HCT116 (cell line): ENCODE measurements around the gene ZDHHC14. TPM values are rescaled to one million over a fixed set of nuclear protein-coding genes. Genes with fewer than 3 reads are reported as not detected.

Experiments
- ATAC-seq: fragments of 200-7000 bp; cut with Tn5 transposase; 2 replicates; pipeline ENCODE4 v1.9.1; 2020; ENCODE audit warnings: mild to moderate bottlenecking, moderate library complexity
- BruUV-seq: library from RNA; stranded (reverse); fragments of 400-500 nt; replicated peaks from 2 replicates; lab custom pipeline; 2021; lab: Mats Ljungman, UMichigan
- CTCF ChIA-PET: fragments of 300-600 bp; sonication (Branson Sonifier 250); formaldehyde crosslinking; loops from one replicate; lab custom pipeline; 2021; ENCODE audit warnings: antibody characterized with exemption; lab: Charles Lee
- POLR2A ChIA-PET: fragments of 300-600, 350-600 bp; sonication (Branson Sonifier 250); formaldehyde crosslinking; loops from one replicate; lab custom pipeline; 2021; ENCODE audit warnings: antibody characterized with exemption; lab: Charles Lee
- RAD21 ChIA-PET, 2 experiments: fragments of 300-600 bp; sonication (Branson Sonifier 250); formaldehyde crosslinking; loops; one replicate each; lab custom pipeline; 2023; ENCODE audit warnings: low total read pairs in 2 of 2; ENCODE audit not compliant: uncharacterized antibody in 2 of 2, unreplicated experiment in 2 of 2, low non-redundant PET in 1 of 2; lab: Charles Lee
- DNase-seq: peaks from one replicate; pipeline ENCODE4 v3.0.0-alpha.2; 2010; ENCODE audit warnings: low read depth, low spot score
- H2AFZ ChIP-seq: fragments of 200-600 bp; shearing (Covaris generic), sonication (generic); 2 replicates; pipeline ENCODE4 v1.6.1; 2017; ENCODE audit warnings: low read depth, mixed run types, mixed read lengths, antibody characterized with exemption, low read length; ENCODE audit not compliant: poor library complexity, severe bottlenecking
- H3K27ac ChIP-seq: 2 replicates; pipeline ENCODE4 v1.5.1; 2012; ENCODE audit warnings: low read depth, low read length
- H3K27me3 ChIP-seq: fragments of 200-600 bp; sonication (generic); 2 replicates; pipeline ENCODE4 v1.6.1; 2016; ENCODE audit warnings: mixed run types, low read length, mixed read lengths; ENCODE audit not compliant: insufficient read depth
- H3K36me3 ChIP-seq, 2 experiments: fragments of 200-500 bp in 1 of 2; fragments of 200-600 bp in 1 of 2; sonication (Bioruptor generic) in 1 of 2; sonication (generic) in 1 of 2; 2 replicates each; pipeline versions ENCODE4 v1.5.1 to v1.6.1; 2014 to 2016; ENCODE audit warnings: low read length in 2 of 2, inconsistent platforms in 1 of 2, mixed read lengths in 1 of 2, mixed run types in 1 of 2; ENCODE audit not compliant: insufficient read depth in 2 of 2, control insufficient read depth in 1 of 2
- H3K4me1 ChIP-seq, 2 experiments: fragments of 200-600 bp in 1 of 2; sonication (generic) in 1 of 2; 2 replicates each; pipeline versions ENCODE4 v1.5.1 to v1.6.1; 2012 to 2017; ENCODE audit warnings: low read length in 2 of 2, inconsistent platforms in 1 of 2, mild to moderate bottlenecking in 1 of 2, mixed read lengths in 1 of 2, mixed run types in 1 of 2, moderate library complexity in 1 of 2; ENCODE audit not compliant: insufficient read depth in 2 of 2, control insufficient read depth in 1 of 2
- H3K4me2 ChIP-seq: fragments of 200-600 bp; sonication (generic); 2 replicates; pipeline ENCODE4 v1.6.1; 2017; ENCODE audit warnings: mixed run types, low read length, mixed read lengths
- H3K4me3 ChIP-seq, 2 experiments: fragments of 200-600 bp in 1 of 2; sonication (generic) in 1 of 2; replicated peaks in 1 of 2; 2 replicates each; pipeline ENCODE4 v1.5.1; 2011 to 2016; ENCODE audit warnings: low read length in 2 of 2, control low read depth in 1 of 2, low read depth in 1 of 2, mild to moderate bottlenecking in 1 of 2, mixed read lengths in 1 of 2, mixed run types in 1 of 2
- H3K79me2 ChIP-seq: fragments of 200-600 bp; sonication (generic); 2 replicates; pipeline ENCODE4 v1.6.1; 2017; ENCODE audit warnings: mild to moderate bottlenecking, mixed run types, low read length, moderate library complexity, mixed read lengths; ENCODE audit not compliant: insufficient read depth
- H3K9ac ChIP-seq: fragments of 200-600 bp; sonication (generic); 2 replicates; pipeline ENCODE4 v1.6.1; 2016; ENCODE audit warnings: low read length, mixed read lengths
- H3K9me2 ChIP-seq: fragments of 200-600 bp; sonication (generic), shearing (Covaris generic); 2 replicates; pipeline ENCODE4 v1.6.1; 2017; ENCODE audit warnings: mixed run types, mild to moderate bottlenecking, moderate library complexity; ENCODE audit not compliant: insufficient read depth
- H3K9me3 ChIP-seq, 2 experiments: fragments of 200-500 bp in 1 of 2; fragments of 200-600 bp in 1 of 2; sonication (Bioruptor generic) in 1 of 2; sonication (generic) in 1 of 2; 2 replicates each; pipeline ENCODE4 v1.6.1; 2014 to 2017; ENCODE audit warnings: low read length in 2 of 2, mixed read lengths in 2 of 2, inconsistent platforms in 1 of 2, low read depth in 1 of 2, mild to moderate bottlenecking in 1 of 2, mixed run types in 1 of 2, moderate library complexity in 1 of 2; ENCODE audit not compliant: control insufficient read depth in 1 of 2, insufficient read depth in 1 of 2
- H4K20me1 ChIP-seq: fragments of 200-600 bp; sonication (generic), shearing (Covaris generic); 2 replicates; pipeline ENCODE4 v1.6.1; 2017; ENCODE audit warnings: mixed run types, mild to moderate bottlenecking, moderate library complexity; ENCODE audit not compliant: insufficient read depth
- CBX3 ChIP-seq: IDR thresholded peaks from 2 replicates; pipeline ENCODE4 v1.6.1; 2012; ENCODE audit warnings: low read depth
- CTCF ChIP-seq, 3 experiments: fragments of 200-600 bp in 1 of 3; sonication (generic) in 1 of 3; IDR thresholded peaks in 2 of 3; conservative IDR thresholded peaks in 1 of 3; 2 replicates each; pipeline ENCODE4 v1.5.1; 2012 to 2017; ENCODE audit warnings: low read depth in 2 of 3, low read length in 2 of 3, antibody characterized with exemption in 1 of 3, borderline replicate concordance in 1 of 3, control low read depth in 1 of 3, mild to moderate bottlenecking in 1 of 3, mixed read lengths in 1 of 3, mixed run types in 1 of 3, moderate library complexity in 1 of 3; ENCODE audit not compliant: insufficient read depth in 1 of 3
- EGR1 ChIP-seq: IDR thresholded peaks from 2 replicates; pipeline ENCODE4 v1.6.1; 2012; ENCODE audit warnings: low read depth
- ELF1 ChIP-seq: IDR thresholded peaks from 2 replicates; pipeline ENCODE4 v1.6.1; 2012; ENCODE audit warnings: low read depth, borderline replicate concordance
- EZH2phosphoT487 ChIP-seq: fragments of 200-600 bp; IDR thresholded peaks from 2 replicates; pipeline ENCODE4 v1.6.1; 2018; ENCODE audit warnings: antibody characterized with exemption, borderline replicate concordance
- MAX ChIP-seq: IDR thresholded peaks from 2 replicates; pipeline ENCODE4 v1.6.1; 2012
- POLR2AphosphoS5 ChIP-seq: IDR thresholded peaks from 2 replicates; pipeline ENCODE4 v1.6.1; 2011; ENCODE audit warnings: mild to moderate bottlenecking, low read depth, low read length, moderate library complexity
- RAD21 ChIP-seq: IDR thresholded peaks from 2 replicates; pipeline ENCODE4 v1.6.1; 2012; ENCODE audit warnings: low read depth, mild to moderate bottlenecking
- REST ChIP-seq: IDR thresholded peaks from 2 replicates; pipeline ENCODE4 v1.6.1; 2012; ENCODE audit warnings: low read depth
- SP1 ChIP-seq: IDR thresholded peaks from 2 replicates; pipeline ENCODE4 v1.6.1; 2012; ENCODE audit warnings: low read depth
- TCF7L2 ChIP-seq: IDR thresholded peaks from 2 replicates; pipeline ENCODE4 v1.7.0; 2011; ENCODE audit warnings: borderline replicate concordance, inconsistent platforms; ENCODE audit not compliant: insufficient read depth, insufficient read length; ENCODE audit errors: extremely low read depth
- ZNF274 ChIP-seq: fragments of 200-500 bp; sonication (Bioruptor generic); IDR thresholded peaks from 2 replicates; pipeline ENCODE4 v1.6.1; 2014; ENCODE audit warnings: mild to moderate bottlenecking, low read depth, low read length, inconsistent platforms
- intact Hi-C: fragments of 100-400 bp; cut with micrococcal nuclease; formaldehyde crosslinking; loops from 2 replicates; pipeline ENCODE4 v1.10.0; 2022
- total RNA-seq: library from RNA; stranded (reverse); gene quantifications from one replicate; pipeline ENCODE4 v1.2.1, GENCODE V29; 2021; ENCODE audit not compliant: unreplicated experiment
- TF ChIP-seq, protein P1 (sequence below): IDR thresholded peaks from 2 replicates; pipeline ENCODE4 v1.6.1; 2012

Gene ZDHHC14
- total RNA-seq, 1 experiment from 2014 or later, result 5.3 TPM

DNA sequence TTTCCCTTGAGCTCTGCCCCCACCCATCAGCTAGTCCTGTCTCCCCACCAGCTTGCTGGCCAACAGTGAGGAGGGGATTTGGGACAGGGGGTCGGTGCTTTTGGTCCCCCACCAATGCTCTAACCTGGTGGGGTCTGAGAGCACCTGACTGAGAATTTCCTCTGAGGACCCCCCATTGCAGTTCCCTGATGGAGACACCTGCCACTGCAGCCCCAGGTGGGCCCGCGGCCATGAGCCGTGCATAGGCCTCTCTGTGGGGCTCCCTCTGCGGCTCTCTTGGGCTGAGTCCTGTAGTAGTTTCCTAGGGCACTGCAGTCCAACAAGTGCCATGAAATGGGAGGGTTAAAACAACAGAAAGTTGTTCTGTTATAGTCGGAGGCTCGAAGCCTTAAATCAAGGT, 269.8 kb downstream of the ZDHHC14 start (continued):
- no peak for TF ChIP-seq REST
- TF ChIP-seq EGR1, result no peak
- no peak for TF ChIP-seq MAX
- no peak for TF ChIP-seq POLR2AphosphoS5
- no peak for TF ChIP-seq RAD21

GRCh38 chr6:157651731-157652490, 270.9 kb downstream of the ZDHHC14 start:
- no peaks in the 10 kb centered on the region for H3K79me2 ChIP-seq
- no peak for DNase-seq
- ChIA-PET CTCF (no interaction called here), RAD21 (no interaction called here), POLR2A (no interaction called here)
- no peaks in the 10 kb centered on the region for H3K36me3 ChIP-seq
- no peak overlapping the region for H3K4me2 ChIP-seq
- no peak overlapping the region for H3K27ac ChIP-seq
- no peaks in the 10 kb centered on the region for H3K9me2 ChIP-seq
- ATAC-seq, result no peak
- BruUV-seq, result no TSS peak
- H3K9me3 ChIP-seq, result no peaks in the 10 kb centered on the region
- H3K4me1 ChIP-seq, result peaks cover 7 to 9% of the 10 kb centered on the region in 2 experiments; a peak in 3 of 4 replicates
- H2AFZ ChIP-seq, result no peak overlapping the region
- no peak overlapping the region for H3K4me3 ChIP-seq
- H3K27me3 ChIP-seq, result no peaks in the 10 kb centered on the region
- intact Hi-C loops, result no loop called here
- no peak overlapping the region for H3K9ac ChIP-seq
- H4K20me1 ChIP-seq, result no peaks in the 10 kb centered on the region
- TF ChIP-seq CTCF (IDR thresholded peaks at IDR 0.05 in 2 of 3, conservative IDR thresholded peaks at IDR 0.05 in 1 of 3; ENCODE audit: borderline replicate concordance in 1 of 3, insufficient read depth in 1 of 3, low read depth in 2 of 3, low read length in 2 of 3) (no peak), ELF1 (no peak), REST (no peak), SP1 (no peak), ZNF274 (no peak), CBX3 (no peak), TCF7L2 (no peak), RAD21 (no peak), EZH2phosphoT487 (no peak), EGR1 (no peak)
- TF ChIP-seq, protein P1, sequence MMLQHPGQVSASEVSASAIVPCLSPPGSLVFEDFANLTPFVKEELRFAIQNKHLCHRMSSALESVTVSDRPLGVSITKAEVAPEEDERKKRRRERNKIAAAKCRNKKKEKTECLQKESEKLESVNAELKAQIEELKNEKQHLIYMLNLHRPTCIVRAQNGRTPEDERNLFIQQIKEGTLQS, result no peak
